GM23338 (cell line): ENCODE measurements around the gene KCTD12. TPM values are rescaled to one million over a fixed set of nuclear protein-coding genes. Genes with fewer than 3 reads are reported as not detected.
"Not testable (repeated sequence)": the region's sequence is repeated elsewhere in the genome, so short reads cannot be mapped to it uniquely, and the experiment has no call there.

Experiments used
- ATAC-seq: fragments of 200-7000 bp; cut with Tn5 transposase; 3 replicates; pipeline ENCODE4 v1.9.1; 2020
- DNase-seq: peaks from one replicate; pipeline ENCODE4 v3.0.0-alpha.2; 2015; ENCODE audit warnings: low spot score
- H2AFZ ChIP-seq: fragments of 200-600 bp; sonication (generic); 2 replicates; pipeline ENCODE4 v1.8.0; 2016; ENCODE audit warnings: antibody characterized with exemption, mild to moderate bottlenecking, moderate library complexity
- H3F3A ChIP-seq: fragments of 200-600 bp; sonication (generic); replicated peaks from 2 replicates; pipeline ENCODE4 v1.8.0; 2017; ENCODE audit warnings: antibody characterized with exemption, mixed run types, low read depth
- H3K27ac ChIP-seq: fragments of 200-600 bp; sonication (generic); 2 replicates; pipeline ENCODE4 v1.6.1; 2016; ENCODE audit warnings: low read depth
- H3K27me3 ChIP-seq: fragments of 200-600 bp; sonication (generic); 2 replicates; pipeline ENCODE4 v1.8.0; 2016; ENCODE audit warnings: mild to moderate bottlenecking, mixed run types, moderate library complexity; ENCODE audit not compliant: insufficient read depth
- H3K36me3 ChIP-seq: fragments of 200-600 bp; sonication (generic); 2 replicates; pipeline ENCODE4 v1.8.0; 2016; ENCODE audit warnings: mild to moderate bottlenecking; ENCODE audit not compliant: insufficient read depth
- H3K4me1 ChIP-seq: fragments of 200-600 bp; sonication (generic); 2 replicates; pipeline ENCODE4 v1.8.0; 2016; ENCODE audit warnings: mild to moderate bottlenecking, moderate library complexity; ENCODE audit not compliant: insufficient read depth
- H3K4me2 ChIP-seq: fragments of 200-600 bp; sonication (generic); 2 replicates; pipeline ENCODE4 v1.7.1; 2017; ENCODE audit warnings: mixed run types
- H3K4me3 ChIP-seq: fragments of 200-600 bp; sonication (generic); 2 replicates; pipeline ENCODE4 v1.6.1; 2016; ENCODE audit warnings: mixed run types
- H3K79me2 ChIP-seq: fragments of 200-600 bp; sonication (generic); replicated peaks from 2 replicates; pipeline ENCODE4 v1.8.0; 2017; ENCODE audit warnings: mild to moderate bottlenecking; ENCODE audit not compliant: insufficient read depth
- H3K9me2 ChIP-seq: fragments of 200-600 bp; sonication (generic); 2 replicates; pipeline ENCODE4 v1.8.0; 2017; ENCODE audit not compliant: insufficient read depth
- H4K20me1 ChIP-seq: fragments of 200-600 bp; sonication (generic); replicated peaks from 2 replicates; pipeline ENCODE4 v1.8.0; 2017; ENCODE audit warnings: mild to moderate bottlenecking; ENCODE audit not compliant: insufficient read depth
- H3K27ac Mint-ChIP-seq: 2 replicates; pipeline ENCODE4 v1.8.0; 2020; ENCODE audit warnings: inconsistent platforms, mild to moderate bottlenecking, moderate library complexity, mixed read lengths
- H3K27me3 Mint-ChIP-seq: 3 replicates; pipeline ENCODE4 v1.8.0; 2022; ENCODE audit warnings: low read depth, mild to moderate bottlenecking, moderate library complexity, mixed read lengths, inconsistent platforms; ENCODE audit not compliant: insufficient read depth, poor library complexity
- H3K36me3 Mint-ChIP-seq: 3 replicates; pipeline ENCODE4 v1.8.0; 2021; ENCODE audit warnings: low read depth, mild to moderate bottlenecking, inconsistent platforms, moderate library complexity, mixed read lengths
- H3K4me1 Mint-ChIP-seq: 3 replicates; pipeline ENCODE4 v1.8.0; 2020; ENCODE audit warnings: mild to moderate bottlenecking, inconsistent platforms, mixed read lengths
- H3K4me3 Mint-ChIP-seq: 3 replicates; pipeline ENCODE4 v1.8.0; 2021; ENCODE audit warnings: moderate library complexity, mild to moderate bottlenecking, inconsistent platforms, mixed read lengths
- H3K9me3 Mint-ChIP-seq: 3 replicates; pipeline ENCODE4 v1.8.0; 2020; ENCODE audit warnings: moderate library complexity, mild to moderate bottlenecking, inconsistent platforms, mixed read lengths
- CREB1 ChIP-seq: fragments of 250-450 bp; sonication (Bioruptor Pico); IDR thresholded peaks from 2 replicates; pipeline ENCODE4 v1.5.0; 2020; ENCODE audit warnings: low read depth, mild to moderate bottlenecking, moderate library complexity
- NANOG ChIP-seq: IDR thresholded peaks from 2 replicates; pipeline ENCODE4 v1.6.1; 2016; ENCODE audit warnings: antibody characterized with exemption, borderline replicate concordance
- POLR2AphosphoS5 ChIP-seq: IDR thresholded peaks from 2 replicates; pipeline ENCODE4 v1.6.1; 2016; ENCODE audit warnings: antibody characterized with exemption, low read depth
- ZNF114 ChIP-seq: fragments of 250-450 bp; sonication (Bioruptor Pico); IDR thresholded peaks from 2 replicates; pipeline ENCODE4 v1.5.0; 2020; ENCODE audit warnings: mild to moderate bottlenecking, moderate library complexity
- ZNF331 ChIP-seq: fragments of 250-450 bp; sonication (Bioruptor Pico); IDR thresholded peaks from 2 replicates; pipeline ENCODE4 v1.5.0; 2020; ENCODE audit warnings: low read depth, mild to moderate bottlenecking, moderate library complexity
- polyA plus RNA-seq: library from polyadenylated mRNA; unstranded; fragments of >200 nt; fragmentation: Nextera tagmentation; extraction: Ambion mirVana; gene quantifications from 2 replicates; pipeline ENCODE4 v1.2.1, GENCODE V29; 2016
- total RNA-seq: library from RNA; depleted of rRNA; stranded (reverse); fragments of >200 nt; shearing (Covaris generic); gene quantifications from 2 replicates; pipeline ENCODE4 v1.2.3, GENCODE V29; 2014
- TF ChIP-seq, protein P1 (sequence below), 2 experiments: fragments of 200-600 bp in 1 of 2; sonication (generic) in 1 of 2; conservative IDR thresholded peaks; 2 replicates each; pipeline versions ENCODE4 v1.5.1 to v1.6.1; 2016 to 2017; ENCODE audit warnings: antibody characterized with exemption in 2 of 2, low read depth in 2 of 2, mild to moderate bottlenecking in 2 of 2, moderate library complexity in 1 of 2

Gene KCTD12
- total and polyA plus RNA-seq, 2 experiments from 2014 or later: 3.3 to 12.0 TPM

DNA sequence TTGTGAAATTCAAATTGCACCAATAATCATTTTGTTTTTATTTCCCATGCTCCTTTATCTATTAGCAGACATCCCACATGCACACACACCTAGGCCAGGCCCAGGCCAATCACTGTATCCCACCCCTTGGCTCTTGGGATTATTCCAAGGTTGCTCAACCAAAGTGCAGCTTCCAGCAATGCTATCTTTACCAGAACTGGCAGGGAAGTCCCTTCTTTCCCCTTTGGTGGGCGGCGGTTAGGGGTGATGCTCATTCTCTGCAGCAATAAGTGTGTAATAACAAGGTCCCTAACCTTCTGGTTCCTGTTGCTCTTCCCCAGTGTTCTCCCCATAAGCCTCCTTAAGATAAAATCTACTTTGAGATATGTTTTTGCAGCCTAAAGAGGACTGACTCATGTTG is 18.3 kb upstream of the KCTD12 start (continued):
- TF ChIP-seq, protein P1, sequence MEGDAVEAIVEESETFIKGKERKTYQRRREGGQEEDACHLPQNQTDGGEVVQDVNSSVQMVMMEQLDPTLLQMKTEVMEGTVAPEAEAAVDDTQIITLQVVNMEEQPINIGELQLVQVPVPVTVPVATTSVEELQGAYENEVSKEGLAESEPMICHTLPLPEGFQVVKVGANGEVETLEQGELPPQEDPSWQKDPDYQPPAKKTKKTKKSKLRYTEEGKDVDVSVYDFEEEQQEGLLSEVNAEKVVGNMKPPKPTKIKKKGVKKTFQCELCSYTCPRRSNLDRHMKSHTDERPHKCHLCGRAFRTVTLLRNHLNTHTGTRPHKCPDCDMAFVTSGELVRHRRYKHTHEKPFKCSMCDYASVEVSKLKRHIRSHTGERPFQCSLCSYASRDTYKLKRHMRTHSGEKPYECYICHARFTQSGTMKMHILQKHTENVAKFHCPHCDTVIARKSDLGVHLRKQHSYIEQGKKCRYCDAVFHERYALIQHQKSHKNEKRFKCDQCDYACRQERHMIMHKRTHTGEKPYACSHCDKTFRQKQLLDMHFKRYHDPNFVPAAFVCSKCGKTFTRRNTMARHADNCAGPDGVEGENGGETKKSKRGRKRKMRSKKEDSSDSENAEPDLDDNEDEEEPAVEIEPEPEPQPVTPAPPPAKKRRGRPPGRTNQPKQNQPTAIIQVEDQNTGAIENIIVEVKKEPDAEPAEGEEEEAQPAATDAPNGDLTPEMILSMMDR (conservative IDR thresholded peaks at IDR 0.05; ENCODE audit: low read depth in 2 of 2): no peak

DNA sequence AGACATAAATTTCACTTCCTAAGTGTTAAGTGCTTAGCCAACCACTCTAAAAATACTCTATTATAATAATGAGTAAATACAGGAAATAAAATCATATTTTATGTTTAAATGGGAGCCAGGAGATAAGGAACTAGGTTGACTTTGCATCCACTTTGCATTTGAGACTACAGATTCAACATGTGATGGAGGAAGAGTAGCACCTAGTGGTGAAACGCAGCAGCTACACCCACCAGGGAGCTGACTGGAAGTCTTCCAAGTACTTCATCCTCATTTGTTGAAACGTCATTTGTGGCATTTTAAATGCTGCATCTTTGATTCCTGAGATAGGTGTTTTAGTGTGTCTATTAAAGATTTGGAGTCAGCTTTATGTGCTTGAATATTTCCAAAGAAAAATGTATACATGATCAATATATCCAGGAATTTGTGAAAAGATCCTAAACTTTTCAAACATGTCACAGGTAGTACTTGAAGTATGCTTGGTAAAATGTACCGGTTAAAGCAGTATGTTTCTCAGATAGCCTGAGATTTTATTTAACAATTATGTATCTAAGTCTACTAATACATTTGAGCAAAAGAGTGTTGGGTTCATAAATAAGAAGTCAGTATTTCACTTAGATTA is 17.4 kb upstream of the KCTD12 start:
- Histone ChIP-seq H3F3A (no peaks in the 10 kb centered on the region), H4K20me1 (no peaks in the 10 kb centered on the region), H3K9me2 (no peaks in the 10 kb centered on the region), H3K4me1 (no peaks in the 10 kb centered on the region), H3K27me3 (no peaks in the 10 kb centered on the region), H3K4me2 (no peak overlapping the region), H3K79me2 (no peaks in the 10 kb centered on the region), H3K36me3 (0 out of 2 replicates have a peak, but pooled peaks cover 4% of the 10 kb centered on the region), H3K4me3 (no peak overlapping the region), H2AFZ (no peak overlapping the region), H3K27ac (no peak overlapping the region)
- H3K9me3 Mint-ChIP-seq: peaks cover 12% of the 10 kb centered on the region
- TF ChIP-seq, protein P1 (conservative IDR thresholded peaks at IDR 0.05; ENCODE audit: low read depth in 2 of 2): peak; percentile 97 to 98
- TF ChIP-seq CREB1 (CRISPR knock-in tag): no peak
- TF ChIP-seq NANOG: no peak
- no peak for TF ChIP-seq POLR2AphosphoS5
- TF ChIP-seq ZNF114: no peak
- no peak for TF ChIP-seq ZNF331 (CRISPR knock-in tag)
- H3K27me3 Mint-ChIP-seq: peaks cover 2% of the 10 kb centered on the region
- H3K27ac Mint-ChIP-seq: no peak overlapping the region
- ATAC-seq (peak; percentile 83), DNase-seq (peak; percentile 86)
- no peaks in the 10 kb centered on the region for H3K4me1 Mint-ChIP-seq
- H3K4me3 Mint-ChIP-seq: no peak overlapping the region
- H3K36me3 Mint-ChIP-seq: peaks cover 11% of the 10 kb centered on the region; the same call in 2 of the 3 replicates

DNA sequence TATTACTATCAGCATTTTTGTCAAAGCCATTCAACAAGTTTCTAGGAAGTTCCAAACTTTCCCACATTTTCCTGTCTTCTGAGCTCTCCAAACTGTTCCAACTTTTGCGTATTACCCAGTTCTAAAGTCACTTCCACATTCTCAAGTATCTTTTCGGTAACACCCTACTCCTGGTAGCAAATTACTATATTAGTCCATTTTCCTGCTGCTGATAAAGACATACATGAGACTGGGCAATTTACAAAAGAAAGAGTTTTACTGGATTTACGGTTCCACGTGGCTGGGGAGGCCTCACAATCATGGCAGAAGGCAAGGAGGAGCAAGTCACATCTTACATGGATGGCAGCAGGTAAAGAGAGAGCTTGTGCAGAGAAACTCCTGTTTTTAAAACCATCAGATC is 12.9 kb upstream of the KCTD12 start:
- not testable (repeated sequence) for H3K27me3 Mint-ChIP-seq, H3K27me3 ChIP-seq, H3K36me3 ChIP-seq, ATAC-seq, H3K4me3 ChIP-seq, H3K4me3 Mint-ChIP-seq, H3K9me2 ChIP-seq, H3F3A ChIP-seq, H3K4me2 ChIP-seq, H3K27ac ChIP-seq, H3K4me1 ChIP-seq, H2AFZ ChIP-seq, H3K4me1 Mint-ChIP-seq, H3K79me2 ChIP-seq, DNase-seq, H3K27ac Mint-ChIP-seq, H4K20me1 ChIP-seq
- peaks cover 14% of the 10 kb centered on the region for H3K9me3 Mint-ChIP-seq
- peaks cover 12% of the 10 kb centered on the region; the same call in 2 of the 3 replicates for H3K36me3 Mint-ChIP-seq

DNA sequence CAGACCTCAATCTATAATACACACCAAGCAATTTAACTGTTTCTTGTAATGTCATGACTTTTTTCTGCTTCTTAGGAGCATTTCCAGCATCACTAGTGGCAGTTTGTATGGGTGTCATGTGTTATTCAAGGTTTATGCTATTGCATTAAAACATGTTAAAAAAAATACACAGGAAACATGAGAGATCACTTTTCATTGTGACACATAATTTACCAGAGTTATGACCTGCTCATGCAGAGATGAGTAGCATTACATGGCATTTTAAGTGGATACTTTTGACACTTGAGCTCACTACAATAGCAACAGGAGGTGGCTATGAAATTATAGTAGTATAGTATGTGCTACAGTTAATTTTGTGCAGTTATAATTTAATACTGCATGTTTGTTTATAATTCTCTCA is 11.0 kb upstream of the KCTD12 start:
- H3K27me3 Mint-ChIP-seq, ATAC-seq, H3F3A ChIP-seq, DNase-seq, H3K4me3 ChIP-seq, H3K27ac Mint-ChIP-seq, H3K79me2 ChIP-seq, H3K9me2 ChIP-seq, H2AFZ ChIP-seq, H3K4me3 Mint-ChIP-seq, H4K20me1 ChIP-seq, H3K4me1 ChIP-seq, H3K27ac ChIP-seq, H3K4me1 Mint-ChIP-seq, H3K27me3 ChIP-seq, H3K36me3 ChIP-seq, H3K4me2 ChIP-seq: not testable (repeated sequence)
- H3K9me3 Mint-ChIP-seq: peaks cover 14% of the 10 kb centered on the region
- H3K36me3 Mint-ChIP-seq: peaks cover 12% of the 10 kb centered on the region; the same call in 2 of the 3 replicates
